Endodermal cell (in vitro differentiated cells): ENCODE measurements around the gene RBM8A. TPM values are rescaled to one million over a fixed set of nuclear protein-coding genes. Genes with fewer than 3 reads are reported as not detected.

ENCODE experiments used
- DNase-seq: peaks from one replicate; pipeline ENCODE4 v3.0.0-alpha.2; 2017
- H3K27ac ChIP-seq: 2 replicates; pipeline ENCODE4 v1.5.1; 2013; ENCODE audit warnings: mild to moderate bottlenecking, low read depth, low read length, moderate library complexity
- H3K27me3 ChIP-seq: 2 replicates; pipeline ENCODE4 v1.6.1; 2013; ENCODE audit warnings: mild to moderate bottlenecking, low read length, moderate library complexity; ENCODE audit not compliant: insufficient read depth, control insufficient read depth, poor library complexity, severe bottlenecking
- H3K36me3 ChIP-seq: 2 replicates; pipeline ENCODE4 v1.7.0; 2013; ENCODE audit warnings: mild to moderate bottlenecking, low read length, moderate library complexity; ENCODE audit not compliant: control insufficient read depth, insufficient read depth
- H3K4me1 ChIP-seq: one replicate; pipeline ENCODE4 v1.7.0; 2013; ENCODE audit warnings: low read length; ENCODE audit not compliant: control insufficient read depth, insufficient read depth
- H3K4me3 ChIP-seq: 2 replicates; pipeline ENCODE4 v1.5.1; 2013; ENCODE audit warnings: mild to moderate bottlenecking, low read length, moderate library complexity
- H3K9ac ChIP-seq: 2 replicates; pipeline ENCODE4 v1.6.1; 2013; ENCODE audit warnings: mild to moderate bottlenecking, low read length, moderate library complexity; ENCODE audit not compliant: poor library complexity, severe bottlenecking; ENCODE audit errors: extremely low read depth
- H3K9me3 ChIP-seq: 2 replicates; pipeline ENCODE4 v1.6.1; 2013; ENCODE audit warnings: mild to moderate bottlenecking, low read length, moderate library complexity; ENCODE audit not compliant: control insufficient read depth
- H3K27ac Mint-ChIP-seq: 2 replicates; pipeline ENCODE4 v1.8.0; 2020; ENCODE audit warnings: mixed read lengths
- H3K27me3 Mint-ChIP-seq: 2 replicates; pipeline ENCODE4 v1.8.0; 2021; ENCODE audit warnings: mild to moderate bottlenecking, mixed read lengths; ENCODE audit not compliant: insufficient read depth
- H3K36me3 Mint-ChIP-seq: 2 replicates; pipeline ENCODE4 v1.8.0; 2020; ENCODE audit warnings: low read depth, mixed read lengths
- H3K4me1 Mint-ChIP-seq: 2 replicates; pipeline ENCODE4 v1.8.0; 2020; ENCODE audit warnings: mixed read lengths
- H3K4me3 Mint-ChIP-seq: 2 replicates; pipeline ENCODE4 v1.8.0; 2020; ENCODE audit warnings: mild to moderate bottlenecking, moderate library complexity, mixed read lengths
- H3K9me3 Mint-ChIP-seq: 2 replicates; pipeline ENCODE4 v1.8.0; 2020; ENCODE audit warnings: mild to moderate bottlenecking, mixed read lengths
- CTCF ChIP-seq: fragments of 200-600 bp; sonication (generic); conservative IDR thresholded peaks from 2 replicates; pipeline ENCODE4 v1.5.0; 2021; ENCODE audit warnings: antibody characterized with exemption, mild to moderate bottlenecking
- WGBS, 2 experiments: methylation state at CpG; one replicate each; pipeline versions ENCODE4 v1.1.5 to v1.1.7; 2013; ENCODE audit warnings: missing lambda C conversion rate in 2 of 2, mixed read lengths in 1 of 2; ENCODE audit not compliant: insufficient coverage in 1 of 2, insufficient read length in 1 of 2; 5-methylcytosine and 5-hydroxymethylcytosine counted together
- total RNA-seq, 2 donors: library from RNA; stranded (reverse); fragmentation: NEBNext Ultra II Directional in 1 of 2; extraction: Animal tissue kit (Norgen Biotek cat#: 25700) in 1 of 2; gene quantifications; 2 replicates in 1 of 2; 3 replicates in 1 of 2; pipeline ENCODE4 v1.2.1, GENCODE V29; 2021

The RBM8A gene
- total RNA-seq, 2 donors from 2014 or later: 299 to 314 TPM

GRCh38 chr1:145942871-145943270 is 15.6 kb upstream of the RBM8A start:
- Mint-ChIP-seq H3K4me1 (no peaks in the 10 kb centered on the region), H3K27ac (no peak overlapping the region), H3K4me3 (no peak overlapping the region), H3K27me3 (no peaks in the 10 kb centered on the region), H3K9me3 (no peaks in the 10 kb centered on the region), H3K36me3 (peaks cover 29% of the 10 kb centered on the region)
- H3K4me1 ChIP-seq: no peaks in the 10 kb centered on the region
- TF ChIP-seq CTCF: no peak
- H3K36me3 ChIP-seq: peaks cover 56% of the 10 kb centered on the region
- no peaks in the 10 kb centered on the region for H3K9me3 ChIP-seq
- H3K4me3 ChIP-seq: no peak overlapping the region
- H3K27ac ChIP-seq: no peak overlapping the region
- H3K27me3 ChIP-seq: no peaks in the 10 kb centered on the region
- no peak overlapping the region for H3K9ac ChIP-seq
- 90 to 93% methylated on average over 6 of the region's 6 CpGs for WGBS, 2 experiments
- no peak for DNase-seq

- H3K27me3 Mint-ChIP-seq: no peaks in the 10 kb centered on the region
- peaks cover 28% of the 10 kb centered on the region for H3K36me3 Mint-ChIP-seq
- H3K27me3 ChIP-seq: no peaks in the 10 kb centered on the region
- no peak overlapping the region for H3K4me3 Mint-ChIP-seq
- no peak overlapping the region for H3K27ac Mint-ChIP-seq
- no peak for TF ChIP-seq CTCF
- no peaks in the 10 kb centered on the region for H3K9me3 ChIP-seq
- H3K27ac ChIP-seq: no peak overlapping the region
- WGBS, 2 experiments: 91 to 95% methylated on average over 3 to 4 of the region's 4 CpGs
- H3K4me3 ChIP-seq: no peak overlapping the region
- H3K36me3 ChIP-seq: peaks cover 56% of the 10 kb centered on the region
- H3K9me3 Mint-ChIP-seq: no peaks in the 10 kb centered on the region
- no peaks in the 10 kb centered on the region for H3K4me1 ChIP-seq
- DNase-seq: no peak
- peaks cover 3% of the 10 kb centered on the region for H3K4me1 Mint-ChIP-seq
- no peak overlapping the region for H3K9ac ChIP-seq
These were observed 15.1 kb upstream of the RBM8A start for GRCh38 chr1:145942405-145942804.

GRCh38 chr1:145937436-145937835 is 10.2 kb upstream of the RBM8A start:
- Mint-ChIP-seq H3K36me3 (peaks cover 23% of the 10 kb centered on the region), H3K4me1 (peaks cover 35% of the 10 kb centered on the region), H3K27ac (no peak overlapping the region), H3K4me3 (no peak overlapping the region), H3K27me3 (no peaks in the 10 kb centered on the region), H3K9me3 (no peaks in the 10 kb centered on the region)
- Histone ChIP-seq H3K27ac (no peak overlapping the region), H3K36me3 (peaks cover 50% of the 10 kb centered on the region), H3K27me3 (no peaks in the 10 kb centered on the region), H3K4me1 (peaks cover 16% of the 10 kb centered on the region), H3K4me3 (no peak overlapping the region), H3K9me3 (no peaks in the 10 kb centered on the region), H3K9ac (no peak overlapping the region)
- TF ChIP-seq CTCF: no peak
- no peak for DNase-seq
- WGBS, 2 experiments: 92 to 100% methylated on average over 1 of the region's 1 CpG
